HG03442 (cell line): Measurements from ENCODE around the gene YARS1.

ENCODE experiments used
- ATAC-seq: cut with Tn5 transposase; IDR thresholded peaks from one replicate; pipeline ENCODE4 v1.9.1; 2021; ENCODE audit warnings: mild to moderate bottlenecking, moderate library complexity; ENCODE audit not compliant: unreplicated experiment

The YARS1 gene

GRCh38 chr1:32817159-32817814 lies at the start of gene YARS1, which contains the start of gene S100PBP:
YARS1 (minus strand) TSS chr1:32817358; CDS start chr1:32817244, 114 bp downstream.
S100PBP (plus strand) TSS chr1:32817653; CDS start chr1:32826100, 8,447 bp downstream.
- peak; percentile 80 for ATAC-seq

GRCh38 chr1:32865639-32866405 lies 48.7 kb upstream of the YARS1 start:
- no peak for ATAC-seq

- ATAC-seq, result no peak
These were observed 47.3 kb upstream of the YARS1 start for GRCh38 chr1:32864375-32865019.

- no peak for ATAC-seq
These were observed 46.7 kb upstream of the YARS1 start for GRCh38 chr1:32863881-32864245.

- no peak for ATAC-seq
These were observed 46.2 kb upstream of the YARS1 start for GRCh38 chr1:32863218-32863880.

- no peak for ATAC-seq
These were observed 44.9 kb upstream of the YARS1 start for GRCh38 chr1:32861904-32862695.

- no peak for ATAC-seq
These were observed 43.4 kb upstream of the YARS1 start for GRCh38 chr1:32860566-32860965.

GRCh38 chr1:32859915-32860314 lies 42.8 kb upstream of the YARS1 start:
- no peak for ATAC-seq

- no peak for ATAC-seq
These were observed 41.6 kb upstream of the YARS1 start for GRCh38 chr1:32858791-32859190.

- no peak for ATAC-seq
These were observed 41.0 kb upstream of the YARS1 start for GRCh38 chr1:32858136-32858535.

GRCh38 chr1:32855861-32856617 lies 38.9 kb upstream of the YARS1 start:
- ATAC-seq, result no peak

- ATAC-seq, result no peak
These were observed 31.4 kb upstream of the YARS1 start for GRCh38 chr1:32848354-32849063.

- ATAC-seq, result no peak
These were observed 14.7 kb upstream of the YARS1 start for GRCh38 chr1:32831878-32832277.

GRCh38 chr1:32830092-32830852 lies 13.1 kb upstream of the YARS1 start:
- no peak for ATAC-seq

- ATAC-seq, result no peak
These were observed 11.2 kb upstream of the YARS1 start for GRCh38 chr1:32828341-32828740.

GRCh38 chr1:32825181-32825580 lies 8.0 kb upstream of the YARS1 start:
- ATAC-seq, result no peak

GRCh38 chr1:32818804-32819541 lies 1.8 kb upstream of the YARS1 start:
- peak; percentile 30 for ATAC-seq
